ENCODE data around the gene BARX2.

GRCh38 chr11:129458756-129459535 lies 83.3 kb downstream of the BARX2 start:
- TF ChIP-seq, protein P1, sequence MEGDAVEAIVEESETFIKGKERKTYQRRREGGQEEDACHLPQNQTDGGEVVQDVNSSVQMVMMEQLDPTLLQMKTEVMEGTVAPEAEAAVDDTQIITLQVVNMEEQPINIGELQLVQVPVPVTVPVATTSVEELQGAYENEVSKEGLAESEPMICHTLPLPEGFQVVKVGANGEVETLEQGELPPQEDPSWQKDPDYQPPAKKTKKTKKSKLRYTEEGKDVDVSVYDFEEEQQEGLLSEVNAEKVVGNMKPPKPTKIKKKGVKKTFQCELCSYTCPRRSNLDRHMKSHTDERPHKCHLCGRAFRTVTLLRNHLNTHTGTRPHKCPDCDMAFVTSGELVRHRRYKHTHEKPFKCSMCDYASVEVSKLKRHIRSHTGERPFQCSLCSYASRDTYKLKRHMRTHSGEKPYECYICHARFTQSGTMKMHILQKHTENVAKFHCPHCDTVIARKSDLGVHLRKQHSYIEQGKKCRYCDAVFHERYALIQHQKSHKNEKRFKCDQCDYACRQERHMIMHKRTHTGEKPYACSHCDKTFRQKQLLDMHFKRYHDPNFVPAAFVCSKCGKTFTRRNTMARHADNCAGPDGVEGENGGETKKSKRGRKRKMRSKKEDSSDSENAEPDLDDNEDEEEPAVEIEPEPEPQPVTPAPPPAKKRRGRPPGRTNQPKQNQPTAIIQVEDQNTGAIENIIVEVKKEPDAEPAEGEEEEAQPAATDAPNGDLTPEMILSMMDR (IDR thresholded peaks at IDR 0.05), result no peak
- no peak for TF ChIP-seq POLR2A (IDR thresholded peaks at IDR 0.05)

Measured in uterus (tissue), 2 donors.